Endothelial cell (in vitro differentiated cells): Measurements from ENCODE around the gene HESX1. TPM values are rescaled to one million over a fixed set of nuclear protein-coding genes. Genes with fewer than 3 reads are reported as not detected.
A peak's percentile ranks its signal among the peaks of the same experiment; 100 is the strongest.

Source experiments
- DNase-seq: peaks from one replicate; pipeline ENCODE4 v3.0.0; 2021; ENCODE audit warnings: low spot score
- H3K27ac Mint-ChIP-seq: one replicate; pipeline ENCODE4 v1.8.0; 2021; ENCODE audit warnings: mixed read lengths, inconsistent platforms; ENCODE audit not compliant: unreplicated experiment
- H3K27me3 Mint-ChIP-seq: one replicate; pipeline ENCODE4 v1.8.0; 2021; ENCODE audit warnings: mild to moderate bottlenecking, moderate library complexity, mixed read lengths, inconsistent platforms; ENCODE audit not compliant: unreplicated experiment
- H3K36me3 Mint-ChIP-seq: one replicate; pipeline ENCODE4 v1.8.0; 2021; ENCODE audit warnings: mild to moderate bottlenecking, low read depth, mixed read lengths, inconsistent platforms; ENCODE audit not compliant: unreplicated experiment
- H3K4me1 Mint-ChIP-seq: one replicate; pipeline ENCODE4 v1.8.0; 2021; ENCODE audit warnings: mild to moderate bottlenecking, mixed read lengths, inconsistent platforms; ENCODE audit not compliant: unreplicated experiment
- H3K4me3 Mint-ChIP-seq: one replicate; pipeline ENCODE4 v1.8.0; 2021; ENCODE audit warnings: mild to moderate bottlenecking, mixed read lengths, inconsistent platforms; ENCODE audit not compliant: unreplicated experiment
- H3K9me3 Mint-ChIP-seq: one replicate; pipeline ENCODE4 v1.8.0; 2021; ENCODE audit warnings: mixed read lengths, inconsistent platforms; ENCODE audit not compliant: unreplicated experiment
- total RNA-seq: library from RNA; stranded (reverse); fragmentation: NEBNext Ultra II Directional; extraction: Animal tissue kit (Norgen Biotek cat#: 25700); gene quantifications from one replicate; pipeline ENCODE4 v1.2.1, GENCODE V29; 2021; ENCODE audit not compliant: unreplicated experiment
- TF ChIP-seq, protein P1 (sequence below): fragments of 200-600 bp; sonication (generic); IDR thresholded peaks from one replicate; pipeline ENCODE4 v1.5.0; 2021; ENCODE audit warnings: antibody characterized with exemption; ENCODE audit not compliant: unreplicated experiment

The HESX1 gene
- total RNA-seq, 1 donor from 2014 or later: 1.6 TPM

DNA sequence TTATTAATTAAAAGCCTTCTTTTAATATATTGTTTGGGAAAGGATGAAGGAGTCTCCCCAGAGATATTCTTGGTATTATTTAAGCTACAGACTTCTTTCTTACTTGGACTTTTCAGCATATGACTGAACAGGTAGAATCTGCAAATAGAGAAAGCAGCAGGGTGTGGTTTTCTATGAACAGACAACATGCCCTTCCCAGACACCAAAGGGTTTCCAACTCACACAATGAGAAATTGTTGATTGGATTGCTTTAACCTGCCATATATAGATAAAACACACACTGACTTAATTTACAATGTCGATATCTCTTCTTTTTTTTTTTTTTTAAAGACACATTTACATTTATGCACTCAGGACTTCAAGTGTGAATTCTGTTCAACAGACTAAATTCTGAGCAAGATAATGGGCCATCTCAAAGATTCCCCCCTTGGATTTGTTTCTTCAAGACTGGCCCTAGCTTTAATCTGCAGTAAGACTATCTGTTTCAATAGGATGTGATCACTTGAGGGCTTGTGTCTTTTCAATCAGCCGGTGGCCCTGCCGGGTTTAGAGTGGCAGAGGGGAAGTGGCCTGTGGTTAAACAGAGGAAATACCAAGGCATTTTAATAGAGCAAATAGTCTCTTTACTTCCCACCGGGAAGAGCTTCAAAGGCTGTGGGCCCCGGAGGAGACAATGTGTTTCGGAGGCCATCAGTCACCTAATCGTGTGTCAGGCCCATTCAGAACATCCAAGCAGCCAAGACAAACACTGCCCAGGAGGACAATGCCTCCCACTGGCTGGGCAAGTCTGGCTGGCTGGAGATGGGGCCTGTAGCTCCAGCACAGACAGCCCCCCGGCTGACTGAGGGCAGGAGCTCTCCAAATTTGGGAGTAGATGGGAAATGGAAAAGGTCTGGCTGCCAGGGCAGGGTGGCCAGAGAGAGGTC lies 40.7 kb downstream of the HESX1 start:
- DNase-seq: peak; percentile 29
- Mint-ChIP-seq H3K27me3 (peaks cover 18% of the 10 kb centered on the region), H3K27ac (no peak overlapping the region), H3K4me3 (no peak overlapping the region), H3K9me3 (no peaks in the 10 kb centered on the region), H3K36me3 (peaks cover 9% of the 10 kb centered on the region), H3K4me1 (peaks cover 59% of the 10 kb centered on the region)
- TF ChIP-seq, protein P1, sequence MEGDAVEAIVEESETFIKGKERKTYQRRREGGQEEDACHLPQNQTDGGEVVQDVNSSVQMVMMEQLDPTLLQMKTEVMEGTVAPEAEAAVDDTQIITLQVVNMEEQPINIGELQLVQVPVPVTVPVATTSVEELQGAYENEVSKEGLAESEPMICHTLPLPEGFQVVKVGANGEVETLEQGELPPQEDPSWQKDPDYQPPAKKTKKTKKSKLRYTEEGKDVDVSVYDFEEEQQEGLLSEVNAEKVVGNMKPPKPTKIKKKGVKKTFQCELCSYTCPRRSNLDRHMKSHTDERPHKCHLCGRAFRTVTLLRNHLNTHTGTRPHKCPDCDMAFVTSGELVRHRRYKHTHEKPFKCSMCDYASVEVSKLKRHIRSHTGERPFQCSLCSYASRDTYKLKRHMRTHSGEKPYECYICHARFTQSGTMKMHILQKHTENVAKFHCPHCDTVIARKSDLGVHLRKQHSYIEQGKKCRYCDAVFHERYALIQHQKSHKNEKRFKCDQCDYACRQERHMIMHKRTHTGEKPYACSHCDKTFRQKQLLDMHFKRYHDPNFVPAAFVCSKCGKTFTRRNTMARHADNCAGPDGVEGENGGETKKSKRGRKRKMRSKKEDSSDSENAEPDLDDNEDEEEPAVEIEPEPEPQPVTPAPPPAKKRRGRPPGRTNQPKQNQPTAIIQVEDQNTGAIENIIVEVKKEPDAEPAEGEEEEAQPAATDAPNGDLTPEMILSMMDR: no peak

DNA sequence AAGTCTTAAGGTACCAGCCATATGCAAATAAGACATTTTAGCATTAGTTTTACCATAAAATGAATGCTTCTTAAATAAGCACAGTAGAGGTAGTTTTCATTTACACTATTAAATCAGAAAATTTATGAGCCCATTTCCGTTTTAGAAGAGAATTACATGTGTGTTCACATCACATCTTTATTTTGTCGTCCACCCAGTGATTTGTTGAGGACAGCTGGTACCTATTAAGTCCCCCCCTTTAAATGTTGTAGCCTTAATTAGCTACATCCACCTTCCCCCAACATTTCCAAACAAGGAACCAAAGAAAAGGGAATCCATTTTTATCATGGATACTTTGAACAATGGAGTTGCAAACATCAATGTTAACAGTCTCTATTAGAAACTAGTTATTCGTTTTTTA lies 41.5 kb downstream of the HESX1 start:
- Mint-ChIP-seq H3K4me1 (peaks cover 54% of the 10 kb centered on the region), H3K4me3 (no peak overlapping the region), H3K27me3 (peaks cover 17% of the 10 kb centered on the region), H3K36me3 (peaks cover 9% of the 10 kb centered on the region), H3K27ac (no peak overlapping the region), H3K9me3 (no peaks in the 10 kb centered on the region)
- no peak for DNase-seq
- TF ChIP-seq, protein P1: no peak

DNA sequence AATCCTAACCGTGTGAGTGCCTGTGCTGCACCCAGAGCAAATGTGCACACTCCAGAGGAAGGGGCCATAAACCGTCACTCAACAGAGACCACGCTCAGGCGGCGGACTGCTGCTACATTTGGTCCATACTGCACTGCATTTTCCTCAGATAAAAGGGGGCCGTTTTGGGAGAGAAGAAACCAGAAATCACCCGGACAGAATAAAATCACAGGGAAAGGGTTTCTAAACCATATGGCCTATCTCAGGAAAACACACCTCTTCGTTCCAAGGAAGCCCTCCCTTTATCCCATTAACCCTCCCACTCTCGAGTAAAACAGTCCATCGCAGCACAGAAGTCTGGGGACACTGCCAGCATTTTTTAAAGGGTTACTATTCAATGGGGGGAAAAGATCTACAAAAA lies 42.2 kb downstream of the HESX1 start:
- TF ChIP-seq, protein P1: no peak
- no peak for DNase-seq
- peaks cover 12% of the 10 kb centered on the region for H3K27me3 Mint-ChIP-seq
- no peak overlapping the region for H3K4me3 Mint-ChIP-seq
- H3K4me1 Mint-ChIP-seq: peaks cover 47% of the 10 kb centered on the region
- no peak overlapping the region for H3K27ac Mint-ChIP-seq
- peaks cover 6% of the 10 kb centered on the region for H3K36me3 Mint-ChIP-seq
- H3K9me3 Mint-ChIP-seq: no peaks in the 10 kb centered on the region

DNA sequence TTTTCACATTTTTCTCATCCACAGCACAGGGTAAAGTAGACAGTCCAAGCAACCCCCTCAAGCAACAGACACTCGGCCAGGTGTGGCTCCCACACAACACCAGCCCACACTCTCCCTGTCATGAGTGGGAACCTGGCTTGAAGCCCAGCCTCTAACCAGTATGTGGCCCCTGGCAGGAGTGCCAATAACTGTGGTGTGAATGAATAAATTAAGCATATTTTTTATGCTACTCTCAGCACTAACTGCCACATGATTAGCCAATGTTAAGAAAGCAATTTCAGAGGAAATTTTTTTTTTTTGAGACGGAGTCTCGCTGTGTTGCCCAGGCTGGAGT lies 44.5 kb downstream of the HESX1 start:
- Mint-ChIP-seq H3K36me3 (peaks cover 4% of the 10 kb centered on the region), H3K9me3 (no peaks in the 10 kb centered on the region), H3K27ac (no peak overlapping the region), H3K4me3 (no peak overlapping the region), H3K27me3 (peaks cover 15% of the 10 kb centered on the region), H3K4me1 (peaks cover 40% of the 10 kb centered on the region)
- no peak for DNase-seq
- TF ChIP-seq, protein P1: no peak
